ENCODE results near the gene SART1. TPM values are rescaled to one million over a fixed set of nuclear protein-coding genes. Genes with fewer than 3 reads are reported as not detected.

Gene SART1
- polyA plus RNA-seq, 1 donor from 2014 or later = 34.9 TPM

DNA sequence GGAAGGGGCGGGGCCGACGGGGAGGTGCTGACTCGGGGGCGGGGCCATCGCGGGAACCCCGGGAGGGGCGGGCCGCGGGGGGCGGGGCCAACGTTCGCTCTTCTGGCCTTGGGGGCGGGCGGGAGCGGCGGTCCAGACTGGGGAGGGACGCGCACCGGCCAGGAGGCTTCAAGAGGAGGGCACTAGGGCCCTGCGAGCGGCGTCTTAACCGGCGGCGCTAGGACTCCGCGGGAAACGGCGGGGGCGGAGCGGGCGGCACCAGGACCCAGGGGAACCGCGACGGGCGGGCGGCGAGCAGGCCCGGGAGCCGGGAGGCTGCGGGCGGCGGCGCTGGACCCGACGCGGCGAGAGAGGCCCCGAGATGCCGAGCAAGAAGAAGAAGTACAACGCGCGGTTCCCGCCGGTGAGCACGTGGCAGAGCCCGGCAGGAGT is 42.4 kb upstream of the SART1 start, which contains the start of gene DRAP1:
Gene DRAP1, plus strand, starts transcription at position 286 of the 432 bp plus-strand sequence. Its CDS starts 76 bp downstream, at position 362.
- H3F3A ChIP-seq (ENCODE audit: insufficient read depth, low read length, poor library complexity, severe bottlenecking) = no peaks in the 10 kb centered on the region
- peak; percentile 17 for TF ChIP-seq SMC3 (conservative IDR thresholded peaks at IDR 0.05; ENCODE audit: poor library complexity)
- peak; percentile 69 for TF ChIP-seq POLR2AphosphoS5 (IDR thresholded peaks at IDR 0.05)
- TF ChIP-seq EZH2 (IDR thresholded peaks at IDR 0.05; ENCODE audit: borderline replicate concordance, insufficient read depth, low read length, poor library complexity, severe bottlenecking) = no peak
- TF ChIP-seq, protein P1, sequence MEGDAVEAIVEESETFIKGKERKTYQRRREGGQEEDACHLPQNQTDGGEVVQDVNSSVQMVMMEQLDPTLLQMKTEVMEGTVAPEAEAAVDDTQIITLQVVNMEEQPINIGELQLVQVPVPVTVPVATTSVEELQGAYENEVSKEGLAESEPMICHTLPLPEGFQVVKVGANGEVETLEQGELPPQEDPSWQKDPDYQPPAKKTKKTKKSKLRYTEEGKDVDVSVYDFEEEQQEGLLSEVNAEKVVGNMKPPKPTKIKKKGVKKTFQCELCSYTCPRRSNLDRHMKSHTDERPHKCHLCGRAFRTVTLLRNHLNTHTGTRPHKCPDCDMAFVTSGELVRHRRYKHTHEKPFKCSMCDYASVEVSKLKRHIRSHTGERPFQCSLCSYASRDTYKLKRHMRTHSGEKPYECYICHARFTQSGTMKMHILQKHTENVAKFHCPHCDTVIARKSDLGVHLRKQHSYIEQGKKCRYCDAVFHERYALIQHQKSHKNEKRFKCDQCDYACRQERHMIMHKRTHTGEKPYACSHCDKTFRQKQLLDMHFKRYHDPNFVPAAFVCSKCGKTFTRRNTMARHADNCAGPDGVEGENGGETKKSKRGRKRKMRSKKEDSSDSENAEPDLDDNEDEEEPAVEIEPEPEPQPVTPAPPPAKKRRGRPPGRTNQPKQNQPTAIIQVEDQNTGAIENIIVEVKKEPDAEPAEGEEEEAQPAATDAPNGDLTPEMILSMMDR (IDR thresholded peaks at IDR 0.05; ENCODE audit: poor library complexity, severe bottlenecking) = peak; percentile 16
- peak; percentile 46 for TF ChIP-seq EP300 (conservative IDR thresholded peaks at IDR 0.05; ENCODE audit: poor library complexity, severe bottlenecking)
- no peak for TF ChIP-seq RAD21 (conservative IDR thresholded peaks at IDR 0.05)
- TF ChIP-seq MXI1 (conservative IDR thresholded peaks at IDR 0.05; ENCODE audit: poor library complexity, severe bottlenecking) = peak; percentile 81
- TF ChIP-seq TAF1 (IDR thresholded peaks at IDR 0.05; ENCODE audit: low read depth) = no peak
- TF ChIP-seq, protein P2, sequence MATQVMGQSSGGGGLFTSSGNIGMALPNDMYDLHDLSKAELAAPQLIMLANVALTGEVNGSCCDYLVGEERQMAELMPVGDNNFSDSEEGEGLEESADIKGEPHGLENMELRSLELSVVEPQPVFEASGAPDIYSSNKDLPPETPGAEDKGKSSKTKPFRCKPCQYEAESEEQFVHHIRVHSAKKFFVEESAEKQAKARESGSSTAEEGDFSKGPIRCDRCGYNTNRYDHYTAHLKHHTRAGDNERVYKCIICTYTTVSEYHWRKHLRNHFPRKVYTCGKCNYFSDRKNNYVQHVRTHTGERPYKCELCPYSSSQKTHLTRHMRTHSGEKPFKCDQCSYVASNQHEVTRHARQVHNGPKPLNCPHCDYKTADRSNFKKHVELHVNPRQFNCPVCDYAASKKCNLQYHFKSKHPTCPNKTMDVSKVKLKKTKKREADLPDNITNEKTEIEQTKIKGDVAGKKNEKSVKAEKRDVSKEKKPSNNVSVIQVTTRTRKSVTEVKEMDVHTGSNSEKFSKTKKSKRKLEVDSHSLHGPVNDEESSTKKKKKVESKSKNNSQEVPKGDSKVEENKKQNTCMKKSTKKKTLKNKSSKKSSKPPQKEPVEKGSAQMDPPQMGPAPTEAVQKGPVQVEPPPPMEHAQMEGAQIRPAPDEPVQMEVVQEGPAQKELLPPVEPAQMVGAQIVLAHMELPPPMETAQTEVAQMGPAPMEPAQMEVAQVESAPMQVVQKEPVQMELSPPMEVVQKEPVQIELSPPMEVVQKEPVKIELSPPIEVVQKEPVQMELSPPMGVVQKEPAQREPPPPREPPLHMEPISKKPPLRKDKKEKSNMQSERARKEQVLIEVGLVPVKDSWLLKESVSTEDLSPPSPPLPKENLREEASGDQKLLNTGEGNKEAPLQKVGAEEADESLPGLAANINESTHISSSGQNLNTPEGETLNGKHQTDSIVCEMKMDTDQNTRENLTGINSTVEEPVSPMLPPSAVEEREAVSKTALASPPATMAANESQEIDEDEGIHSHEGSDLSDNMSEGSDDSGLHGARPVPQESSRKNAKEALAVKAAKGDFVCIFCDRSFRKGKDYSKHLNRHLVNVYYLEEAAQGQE (IDR thresholded peaks at IDR 0.05; ENCODE audit: borderline replicate concordance) = no peak
- H3K9ac ChIP-seq (ENCODE audit: low read length) = peak within 1 kb of the TSS; percentile 92
- peaks cover 20% of the 10 kb centered on the region for H3K79me2 ChIP-seq (replicated peaks; ENCODE audit: insufficient read depth, low read length)
- H4K20me1 ChIP-seq (ENCODE audit: insufficient read depth) = no peaks in the 10 kb centered on the region
- no peaks in the 10 kb centered on the region for H3K9me2 ChIP-seq (ENCODE audit: insufficient read depth, low read length)
- H3K27ac ChIP-seq (ENCODE audit: low read length) = peak within 1 kb of the TSS; percentile 74
- H3K9me3 ChIP-seq (ENCODE audit: low read length) = no peaks in the 10 kb centered on the region
- no peaks in the 10 kb centered on the region for H3K36me3 ChIP-seq (ENCODE audit: insufficient read depth, low read length)
- peak within 1 kb of the TSS; percentile 92 for H3K4me2 ChIP-seq (ENCODE audit: low read length)
- no peaks in the 10 kb centered on the region for H3K27me3 ChIP-seq (ENCODE audit: insufficient read depth, low read depth, low read length)
- H2AFZ ChIP-seq (ENCODE audit: low read depth, low read length) = peak within 1 kb of the TSS; percentile 65
- H3K4me3 ChIP-seq (ENCODE audit: low read length) = peak within 1 kb of the TSS; percentile 97

DNA sequence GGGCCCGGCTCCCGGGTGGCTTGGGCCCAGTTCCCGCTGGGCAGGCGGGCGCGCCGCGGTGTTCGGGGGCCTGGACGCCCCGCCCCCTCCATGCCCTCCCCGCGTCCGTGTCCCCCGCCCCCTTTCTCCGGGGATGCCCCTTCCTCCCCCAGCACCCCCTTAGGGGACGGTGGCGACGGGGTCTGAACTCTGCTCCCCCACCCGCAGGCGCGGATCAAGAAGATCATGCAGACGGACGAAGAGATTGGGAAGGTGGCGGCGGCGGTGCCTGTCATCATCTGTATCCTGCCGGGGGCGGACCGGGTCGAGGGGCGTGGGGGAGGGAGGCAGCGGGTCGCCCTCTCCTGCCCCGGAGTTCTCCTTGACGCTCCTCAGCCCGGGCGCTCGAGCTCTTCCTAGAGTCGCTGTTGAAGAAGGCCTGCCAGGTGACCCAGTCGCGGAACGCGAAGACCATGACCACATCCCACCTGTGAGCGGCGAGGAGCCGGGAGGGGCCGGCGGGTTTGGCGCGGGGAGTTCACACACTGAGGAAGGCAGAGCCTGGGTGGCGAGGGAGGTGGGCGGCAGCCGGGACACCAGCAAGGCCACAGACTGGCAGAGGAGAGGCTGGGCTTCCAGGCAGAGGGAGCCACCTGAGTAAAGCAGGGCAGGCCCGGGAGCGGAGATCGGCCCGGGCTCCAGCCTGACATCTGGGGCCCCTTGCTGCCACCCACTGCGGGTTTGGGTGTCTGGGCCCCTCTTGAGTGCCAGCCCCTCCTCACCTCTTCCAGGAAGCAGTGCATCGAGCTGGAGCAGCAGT is 41.8 kb upstream of the SART1 start:
- H3K9me2 ChIP-seq (ENCODE audit: insufficient read depth, low read length) = no peaks in the 10 kb centered on the region

More for the DNA sequence above, 41.8 kb upstream of the SART1 start:
- no peaks in the 10 kb centered on the region for H4K20me1 ChIP-seq (ENCODE audit: insufficient read depth)
- H3F3A ChIP-seq (ENCODE audit: insufficient read depth, low read length, poor library complexity, severe bottlenecking) = no peaks in the 10 kb centered on the region
- peak overlapping the region; percentile 92 for H3K4me2 ChIP-seq (ENCODE audit: low read length)
- H3K27me3 ChIP-seq (ENCODE audit: insufficient read depth, low read depth, low read length) = no peaks in the 10 kb centered on the region
- no peaks in the 10 kb centered on the region for H3K36me3 ChIP-seq (ENCODE audit: insufficient read depth, low read length)
- TF ChIP-seq, protein P1 (IDR thresholded peaks at IDR 0.05; ENCODE audit: poor library complexity, severe bottlenecking) = no peak
- no peak for TF ChIP-seq MXI1 (conservative IDR thresholded peaks at IDR 0.05; ENCODE audit: poor library complexity, severe bottlenecking)
- H3K9ac ChIP-seq (ENCODE audit: low read length) = peak overlapping the region; percentile 86
- peaks cover 20% of the 10 kb centered on the region for H3K79me2 ChIP-seq (replicated peaks; ENCODE audit: insufficient read depth, low read length)
- peak overlapping the region; percentile 71 for H3K27ac ChIP-seq (ENCODE audit: low read length)
- peak overlapping the region; percentile 56 for H2AFZ ChIP-seq (ENCODE audit: low read depth, low read length)
- peak overlapping the region; percentile 96 for H3K4me3 ChIP-seq (ENCODE audit: low read length)
- no peaks in the 10 kb centered on the region for H3K9me3 ChIP-seq (ENCODE audit: low read length)
